Sigmoid colon (tissue), 7 donors: ENCODE data around the gene ZNF776. TPM values are rescaled to one million over a fixed set of nuclear protein-coding genes. Genes with fewer than 3 reads are reported as not detected.

Source experiments
- DNase-seq: peaks from one replicate; pipeline ENCODE4 v3.0.0-alpha.2; 2019
- H3K27ac ChIP-seq, 4 donors: fragments of 200-600 bp; sonication (generic); one replicate each; pipeline ENCODE4 v1.5.1; 2016 to 2019; ENCODE audit warnings: mild to moderate bottlenecking in 1 of 4
- H3K27me3 ChIP-seq, 3 donors: fragments of 200-600 bp; sonication (generic); one replicate each; pipeline ENCODE4 v1.5.1; 2019; ENCODE audit warnings: mild to moderate bottlenecking in 1 of 3
- H3K36me3 ChIP-seq, 4 donors: fragments of 200-600 bp; sonication (generic); one replicate each; pipeline ENCODE4 v1.5.1; 2016 to 2019
- H3K4me1 ChIP-seq, 4 donors: fragments of 200-600 bp; sonication (generic); one replicate each; pipeline ENCODE4 v1.5.1; 2017 to 2019
- H3K4me3 ChIP-seq, 4 donors: fragments of 200-600 bp; sonication (generic); one replicate each; pipeline ENCODE4 v1.5.1; 2017 to 2019; ENCODE audit warnings: mild to moderate bottlenecking in 2 of 4, moderate library complexity in 1 of 4
- H3K9me3 ChIP-seq, 4 donors: fragments of 200-600 bp in 3 of 4; sonication (generic) in 3 of 4; one replicate each; pipeline versions ENCODE4 v1.5.1 to v1.6.1; 2013 to 2019
- CTCF ChIP-seq, 4 experiments: fragments of 450-650 bp in 3 of 4; fragments of 200-600 bp in 1 of 4; IDR thresholded peaks; one replicate each; pipeline ENCODE4 v1.5.1; 2016 to 2019; ENCODE audit warnings: antibody characterized with exemption in 4 of 4, mild to moderate bottlenecking in 3 of 4, moderate library complexity in 2 of 4
- EP300 ChIP-seq, 4 donors: sonication (generic); formaldehyde crosslinking; IDR thresholded peaks; one replicate each; pipeline ENCODE4 v1.6.1; 2017; ENCODE audit warnings: antibody characterized with exemption in 4 of 4
- POLR2A ChIP-seq, 2 donors: fragments of 450-650 bp; IDR thresholded peaks; one replicate each; pipeline ENCODE4 v1.6.1; 2016; ENCODE audit warnings: antibody characterized with exemption in 2 of 2, mild to moderate bottlenecking in 2 of 2, moderate library complexity in 2 of 2
- POLR2AphosphoS5 ChIP-seq, 4 donors: sonication (generic); formaldehyde crosslinking; IDR thresholded peaks; one replicate each; pipeline ENCODE4 v1.6.1; 2017; ENCODE audit warnings: antibody characterized with exemption in 4 of 4
- WGBS, 2 donors: extraction: QIAGEN DNeasy Blood & Tissue Kit; methylation state at CpG; one replicate each; pipeline ENCODE4 v1.1.7; 2013; 5-methylcytosine and 5-hydroxymethylcytosine counted together
- intact Hi-C: fragments of 100-400 bp; cut with DNase I; formaldehyde crosslinking; loops from one replicate; pipeline ENCODE4 v1.15.1; 2023
- polyA plus RNA-seq, 3 donors: library from polyadenylated mRNA; stranded (reverse); fragments of 200-250 nt; gene quantifications; one replicate each; pipeline ENCODE4 v1.2.3, GENCODE V29; 2013
- total RNA-seq, 4 donors: library from RNA; depleted of rRNA; stranded (reverse); fragments of >200 nt; gene quantifications; one replicate each; pipeline ENCODE4 v1.1.0, GENCODE V29; 2016
- donor health status: healthy with polysubstance abuse.
- donor health status: Bipolar disorder and iron deficiency.
- donor health status: healthy.

The ZNF776 gene
- total and polyA plus RNA-seq, 7 donors: 2.1 to 12.5 (median 8.3) TPM

DNA sequence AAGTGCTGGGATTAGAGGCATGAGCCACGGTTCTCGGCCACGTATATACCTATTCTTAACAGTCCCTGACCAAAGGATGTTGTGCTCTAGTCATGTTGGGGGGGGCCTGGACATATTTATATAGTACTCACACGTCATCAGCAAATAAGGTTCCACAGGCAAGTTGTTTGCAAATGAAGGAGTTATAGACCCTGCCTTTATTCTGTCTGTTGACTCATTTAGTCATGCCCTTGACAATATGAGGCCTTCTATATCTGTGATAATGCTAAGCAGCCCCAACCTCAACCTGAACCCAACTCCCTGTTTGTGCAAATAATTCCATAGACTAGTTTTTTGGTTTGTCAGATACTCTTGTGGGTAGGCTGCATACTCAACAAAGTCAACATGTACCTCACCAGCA, 31.7 kb downstream of the ZNF776 start:
- TF ChIP-seq EP300 (IDR thresholded peaks at IDR 0.05) (no peak), POLR2AphosphoS5 (IDR thresholded peaks at IDR 0.05) (no peak)
- WGBS, 2 donors: 97 to 98% methylated on average over 4 of the region's 4 CpGs
- intact Hi-C loops: no loop called here
- Histone ChIP-seq H3K27me3 (no peaks in the 10 kb centered on the region), H3K4me1 (no peaks in the 10 kb centered on the region), H3K27ac (no peak overlapping the region), H3K9me3 (peaks cover 17 to 49% (median 28%) of the 10 kb centered on the region in 4 donors), H3K4me3 (no peak overlapping the region), H3K36me3 (peaks cover 11 to 73% (median 42%) of the 10 kb centered on the region in 4 donors)
- DNase-seq: no peak

- Histone ChIP-seq H3K27me3 (no peaks in the 10 kb centered on the region), H3K36me3 (peaks cover 11 to 73% (median 42%) of the 10 kb centered on the region in 4 donors), H3K9me3 (peaks cover 17 to 49% (median 28%) of the 10 kb centered on the region in 4 donors), H3K27ac (no peak overlapping the region), H3K4me3 (no peak overlapping the region), H3K4me1 (no peaks in the 10 kb centered on the region)
- intact Hi-C loops: no loop called here
- TF ChIP-seq POLR2A (IDR thresholded peaks at IDR 0.05): no peak
- no peak for TF ChIP-seq EP300 (IDR thresholded peaks at IDR 0.05)
- TF ChIP-seq POLR2AphosphoS5 (IDR thresholded peaks at IDR 0.05): no peak
- no peak for TF ChIP-seq CTCF (IDR thresholded peaks at IDR 0.05)
- no peak for DNase-seq
- WGBS, 2 donors: 98% methylated on average over 10 of the region's 10 CpGs
These were observed 32.7 kb downstream of the ZNF776 start for GRCh38 chr19:57779220-57779845.

- no peak for DNase-seq
- intact Hi-C loops: no loop called here
- 96 to 99% methylated on average over 38 of the region's 38 CpGs for WGBS, 2 donors
- Histone ChIP-seq H3K27me3 (no peaks in the 10 kb centered on the region), H3K36me3 (peaks cover 0 to 31% (median 6%) of the 10 kb centered on the region in 4 donors), H3K27ac (no peak overlapping the region), H3K4me3 (no peak overlapping the region), H3K4me1 (no peaks in the 10 kb centered on the region), H3K9me3 (peaks cover 6 to 21% (median 10%) of the 10 kb centered on the region in 4 donors)
- TF ChIP-seq POLR2AphosphoS5 (IDR thresholded peaks at IDR 0.05) (no peak), EP300 (IDR thresholded peaks at IDR 0.05) (no peak), CTCF (IDR thresholded peaks at IDR 0.05) (no peak), POLR2A (IDR thresholded peaks at IDR 0.05) (no peak)
These were observed 39.7 kb downstream of the ZNF776 start for GRCh38 chr19:57786286-57786685.

DNA sequence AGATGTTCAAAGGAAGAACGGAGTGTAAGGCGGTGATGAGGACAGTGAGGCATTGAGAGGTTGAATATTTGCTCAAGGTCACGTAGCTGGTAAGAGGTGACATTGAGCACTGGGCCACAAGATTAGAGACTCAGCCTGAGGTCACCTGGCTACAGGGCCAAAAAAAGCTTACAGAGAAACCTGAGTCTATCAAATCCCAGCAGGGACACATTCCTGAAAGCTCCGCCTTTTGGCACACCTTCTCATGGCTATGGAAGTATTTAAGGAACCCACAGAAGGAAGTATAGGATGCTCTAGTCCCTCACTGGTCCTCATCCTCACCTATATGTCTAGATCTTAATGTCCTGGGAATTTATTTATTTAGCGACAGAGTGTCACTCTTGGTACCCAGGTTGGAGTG, 40.3 kb downstream of the ZNF776 start:
- Histone ChIP-seq H3K36me3 (peaks cover 0 to 28% (median 8%) of the 10 kb centered on the region in 4 donors), H3K9me3 (peaks cover 6 to 16% (median 9%) of the 10 kb centered on the region in 4 donors), H3K4me1 (no peaks in the 10 kb centered on the region), H3K27me3 (no peaks in the 10 kb centered on the region), H3K27ac (no peak overlapping the region), H3K4me3 (no peak overlapping the region)
- no peak for DNase-seq
- WGBS, 2 donors: 95 to 97% methylated on average over 5 of the region's 5 CpGs
- intact Hi-C loops: no loop called here
- TF ChIP-seq CTCF (IDR thresholded peaks at IDR 0.05): no peak
- TF ChIP-seq POLR2A (IDR thresholded peaks at IDR 0.05): no peak
- TF ChIP-seq POLR2AphosphoS5 (IDR thresholded peaks at IDR 0.05): no peak
- no peak for TF ChIP-seq EP300 (IDR thresholded peaks at IDR 0.05)

GRCh38 chr19:57788114-57788692, 41.6 kb downstream of the ZNF776 start:
- H3K9me3 ChIP-seq: peaks cover 6 to 12% (median 9%) of the 10 kb centered on the region in 4 donors
- no peaks in the 10 kb centered on the region for H3K4me1 ChIP-seq
- intact Hi-C loops: no loop called here
- H3K4me3 ChIP-seq: no peak overlapping the region
- no peaks in the 10 kb centered on the region for H3K27me3 ChIP-seq
- DNase-seq: no peak
- TF ChIP-seq POLR2AphosphoS5 (IDR thresholded peaks at IDR 0.05) (no peak), POLR2A (IDR thresholded peaks at IDR 0.05) (no peak), CTCF (IDR thresholded peaks at IDR 0.05) (no peak), EP300 (IDR thresholded peaks at IDR 0.05) (no peak)
- H3K36me3 ChIP-seq: peaks cover 0 to 34% (median 9%) of the 10 kb centered on the region in 4 donors
- H3K27ac ChIP-seq: no peak overlapping the region
